IPS-15b (cell line): Measurements from ENCODE around the gene CDON.
A peak's percentile ranks its signal among the peaks of the same experiment; 100 is the strongest.

Source experiments
- H3K27me3 ChIP-seq: one replicate; pipeline ENCODE4 v1.6.1; 2013; ENCODE audit warnings: low read length; ENCODE audit not compliant: control insufficient read depth, insufficient read depth
- H3K36me3 ChIP-seq: one replicate; pipeline ENCODE4 v1.6.1; 2013; ENCODE audit warnings: low read length; ENCODE audit not compliant: control insufficient read depth, insufficient read depth
- H3K4me1 ChIP-seq: one replicate; pipeline ENCODE4 v1.6.1; 2013; ENCODE audit warnings: mild to moderate bottlenecking, low read length; ENCODE audit not compliant: control insufficient read depth, insufficient read depth
- H3K4me3 ChIP-seq: one replicate; pipeline ENCODE4 v1.5.1; 2013; ENCODE audit warnings: low read depth, low read length
- H3K9ac ChIP-seq: one replicate; pipeline ENCODE4 v1.6.1; 2013; ENCODE audit warnings: low read depth, mild to moderate bottlenecking, low read length
- H3K9me3 ChIP-seq: one replicate; pipeline ENCODE4 v1.6.1; 2013; ENCODE audit warnings: mild to moderate bottlenecking, low read length; ENCODE audit not compliant: control insufficient read depth, insufficient read depth

CDON gene

GRCh38 chr11:125950696-125951651 lies 111.7 kb downstream of the CDON start:
- Histone ChIP-seq H3K4me3 (no peak overlapping the region), H3K9me3 (no peaks in the 10 kb centered on the region), H3K4me1 (no peaks in the 10 kb centered on the region), H3K9ac (peak overlapping the region; percentile 24), H3K36me3 (peaks cover 2% of the 10 kb centered on the region), H3K27me3 (no peaks in the 10 kb centered on the region)

- Histone ChIP-seq H3K9me3 (no peaks in the 10 kb centered on the region), H3K27me3 (no peaks in the 10 kb centered on the region), H3K36me3 (peaks cover 2% of the 10 kb centered on the region), H3K4me3 (no peak overlapping the region), H3K9ac (no peak overlapping the region), H3K4me1 (no peaks in the 10 kb centered on the region)
Measured at GRCh38 chr11:125950178-125950490, 112.5 kb downstream of the CDON start.

GRCh38 chr11:125949271-125950177 lies 113.1 kb downstream of the CDON start:
- H3K4me3 ChIP-seq = no peak overlapping the region

GRCh38 chr11:125948278-125949051 lies 114.2 kb downstream of the CDON start:
- Histone ChIP-seq H3K9me3 (no peaks in the 10 kb centered on the region), H3K4me1 (no peaks in the 10 kb centered on the region), H3K36me3 (peaks cover under 1% of the 10 kb centered on the region), H3K4me3 (no peak overlapping the region), H3K27me3 (no peaks in the 10 kb centered on the region), H3K9ac (no peak overlapping the region)

More at GRCh38 chr11:125949271-125950177, 113.1 kb downstream of the CDON start:
- Histone ChIP-seq H3K36me3 (peaks cover 2% of the 10 kb centered on the region), H3K9ac (no peak overlapping the region), H3K27me3 (no peaks in the 10 kb centered on the region), H3K9me3 (no peaks in the 10 kb centered on the region), H3K4me1 (no peaks in the 10 kb centered on the region)

GRCh38 chr11:125947419-125948277 lies 115.0 kb downstream of the CDON start:
- Histone ChIP-seq H3K27me3 (no peaks in the 10 kb centered on the region), H3K4me1 (no peaks in the 10 kb centered on the region), H3K9ac (no peak overlapping the region), H3K9me3 (no peaks in the 10 kb centered on the region), H3K4me3 (no peak overlapping the region), H3K36me3 (no peaks in the 10 kb centered on the region)

GRCh38 chr11:125946712-125947418 lies 115.8 kb downstream of the CDON start:
- Histone ChIP-seq H3K27me3 (no peaks in the 10 kb centered on the region), H3K9me3 (no peaks in the 10 kb centered on the region), H3K36me3 (no peaks in the 10 kb centered on the region), H3K4me3 (no peak overlapping the region), H3K9ac (no peak overlapping the region), H3K4me1 (peaks cover 3% of the 10 kb centered on the region)

- Histone ChIP-seq H3K9me3 (no peaks in the 10 kb centered on the region), H3K9ac (no peak within 1 kb of the TSS), H3K4me3 (no peak within 1 kb of the TSS), H3K27me3 (no peaks in the 10 kb centered on the region), H3K36me3 (no peaks in the 10 kb centered on the region), H3K4me1 (peaks cover 9% of the 10 kb centered on the region)
Measured at GRCh38 chr11:125945797-125946520, 116.7 kb downstream of the CDON start, which contains the start of gene VSIG10L2. Gene VSIG10L2, plus strand, starts transcription at chr11:125946044. Its CDS starts 12 bp downstream, at chr11:125946056.

GRCh38 chr11:125945011-125945796 lies 117.5 kb downstream of the CDON start:
- Histone ChIP-seq H3K4me1 (peaks cover 9% of the 10 kb centered on the region), H3K27me3 (no peaks in the 10 kb centered on the region), H3K9ac (no peak overlapping the region), H3K36me3 (no peaks in the 10 kb centered on the region), H3K9me3 (no peaks in the 10 kb centered on the region), H3K4me3 (no peak overlapping the region)

GRCh38 chr11:125944350-125945010 lies 118.2 kb downstream of the CDON start:
- H3K27me3 ChIP-seq = no peaks in the 10 kb centered on the region
- no peaks in the 10 kb centered on the region for H3K36me3 ChIP-seq
- no peak overlapping the region for H3K4me3 ChIP-seq
- H3K9me3 ChIP-seq = no peaks in the 10 kb centered on the region
- peaks cover 9% of the 10 kb centered on the region for H3K4me1 ChIP-seq
- no peak overlapping the region for H3K9ac ChIP-seq
